GM19324 (cell line): ENCODE measurements around the gene SNRPA1.
"Not testable (repeated sequence)": the region's sequence is repeated elsewhere in the genome, so short reads cannot be mapped to it uniquely, and the experiment has no call there.

Experiments used
- ATAC-seq: cut with Tn5 transposase; IDR thresholded peaks from one replicate; pipeline ENCODE4 v1.9.1; 2021; ENCODE audit warnings: mild to moderate bottlenecking, moderate library complexity; ENCODE audit not compliant: unreplicated experiment, low FRiP score

Gene SNRPA1

GRCh38 chr15:101294731-101295606 is at the start of gene SNRPA1:
Gene SNRPA1, minus strand, starts transcription at chr15:101295248. Its CDS starts 70 bp downstream, at chr15:101295178.
- ATAC-seq, result peak; percentile 89

GRCh38 chr15:101342056-101342455 is 47.0 kb upstream of the SNRPA1 start:
- ATAC-seq, result no peak

- no peak for ATAC-seq
Observed at GRCh38 chr15:101338502-101339057, 43.5 kb upstream of the SNRPA1 start.

GRCh38 chr15:101337976-101338375 is 42.9 kb upstream of the SNRPA1 start:
- ATAC-seq, result no peak

GRCh38 chr15:101333907-101334789 is 39.1 kb upstream of the SNRPA1 start:
- not testable (repeated sequence) for ATAC-seq

- ATAC-seq, result no peak
Observed at GRCh38 chr15:101332061-101332467, 37.0 kb upstream of the SNRPA1 start.

- no peak for ATAC-seq
Observed at GRCh38 chr15:101329867-101330380, 34.9 kb upstream of the SNRPA1 start.

GRCh38 chr15:101329309-101329863 is 34.3 kb upstream of the SNRPA1 start:
- no peak for ATAC-seq

- no peak for ATAC-seq
Observed at GRCh38 chr15:101328001-101328400, 33.0 kb upstream of the SNRPA1 start.

GRCh38 chr15:101327147-101327740 is 32.2 kb upstream of the SNRPA1 start:
- ATAC-seq, result no peak

- ATAC-seq, result no peak
Observed at GRCh38 chr15:101326462-101327146, 31.6 kb upstream of the SNRPA1 start.

- ATAC-seq, result no peak
Observed at GRCh38 chr15:101326026-101326315, 30.9 kb upstream of the SNRPA1 start.

GRCh38 chr15:101325263-101326025 is 30.4 kb upstream of the SNRPA1 start:
- ATAC-seq, result no peak

- no peak for ATAC-seq
Observed at GRCh38 chr15:101324524-101325177, 29.6 kb upstream of the SNRPA1 start.

GRCh38 chr15:101323793-101324523 is 28.9 kb upstream of the SNRPA1 start:
- no peak for ATAC-seq

- ATAC-seq, result no peak
Observed at GRCh38 chr15:101322854-101323477, 27.9 kb upstream of the SNRPA1 start.

GRCh38 chr15:101322016-101322695 is 27.1 kb upstream of the SNRPA1 start:
- no peak for ATAC-seq
